Heart left ventricle (tissue), 13 donors: ENCODE results near the gene PPID.

Experiments used
- CTCF ChIP-seq, 12 donors: fragments of 200-600 bp; sonication (generic) in 4 of 12; IDR thresholded peaks; one replicate each; pipeline versions ENCODE4 v1.5.0 to v1.8.0; 2018 to 2022; ENCODE audit warnings: antibody characterized with exemption in 12 of 12, mild to moderate bottlenecking in 5 of 12
- POLR2A ChIP-seq, 2 donors: fragments of 450-650 bp; IDR thresholded peaks; one replicate each; pipeline ENCODE4 v1.6.1; 2017; ENCODE audit warnings: antibody characterized with exemption in 2 of 2, mild to moderate bottlenecking in 2 of 2, moderate library complexity in 2 of 2
- donor health status: ischemic (EF 13 %, LVEDD 7.1; RV severe dilation, severe dysfunction).
- donor health status: DM: no; HTN: yes; CAD: no.
- donor health status: DM: no; HTN: no; CAD: no.
- donor health status: ischemic (EF 25% LVEDD 6.9; RV normal size, moderate dysfunction).
- donor health status: ischemic (EF 25% LVEDD 5.7; RV mildly dilated, moderate dysfunction).
- donor health status: ischemic (EF 35%, LVEDD 5.7; RV mildly dilated, moderate dysfunction).
- donor health status: nonischemic (EF 11% LVEDD 7.7; RV severe dilation, severe dysfunction).
- donor health status: DM: yes; HTN: yes; CAD: no.
- donor health status: PGD.
- donor health status: ischemic (EF 29% LVEDD 5.4; RV normal size, mild dysfunction).
- donor health status: nonischemic (EF 23%, LVEDD 6.1; RV moderate dilation, normal function).

- TF ChIP-seq CTCF (IDR thresholded peaks at IDR 0.05), result no peak
- no peak for TF ChIP-seq POLR2A (IDR thresholded peaks at IDR 0.05)
Observed at GRCh38 chr4:158758142-158758541, 34.9 kb upstream of the PPID start.
